ENCODE measurements around the gene MRM2.
"Not testable (repeated sequence)": the region's sequence is repeated elsewhere in the genome, so short reads cannot be mapped to it uniquely, and the experiment has no call there.

Gene MRM2

GRCh38 chr7:2274666-2275065, 32.7 kb upstream of the MRM2 start:
- no peak for DNase-seq (ENCODE audit: low spot score)
- no peak for TF ChIP-seq CTCF (IDR thresholded peaks at IDR 0.05; ENCODE audit: extremely low read depth, missing control alignments)

- no peak for TF ChIP-seq CTCF (IDR thresholded peaks at IDR 0.05; ENCODE audit: extremely low read depth, missing control alignments)
- DNase-seq (ENCODE audit: low spot score), result no peak
Measured at GRCh38 chr7:2273866-2274265, 31.9 kb upstream of the MRM2 start.

- no peak for DNase-seq (ENCODE audit: low spot score)
- TF ChIP-seq CTCF (IDR thresholded peaks at IDR 0.05; ENCODE audit: extremely low read depth, missing control alignments), result no peak
Measured at GRCh38 chr7:2272031-2272430, 30.0 kb upstream of the MRM2 start.

GRCh38 chr7:2271273-2272026, 29.4 kb upstream of the MRM2 start:
- no peak for DNase-seq (ENCODE audit: low spot score)

GRCh38 chr7:2270495-2270894, 28.5 kb upstream of the MRM2 start:
- no peak for TF ChIP-seq CTCF (IDR thresholded peaks at IDR 0.05; ENCODE audit: extremely low read depth, missing control alignments)
- no peak for DNase-seq (ENCODE audit: low spot score)

More at GRCh38 chr7:2271273-2272026, 29.4 kb upstream of the MRM2 start:
- no peak for TF ChIP-seq CTCF (IDR thresholded peaks at IDR 0.05; ENCODE audit: extremely low read depth, missing control alignments)

GRCh38 chr7:2269991-2270460, 28.0 kb upstream of the MRM2 start:
- TF ChIP-seq CTCF (IDR thresholded peaks at IDR 0.05; ENCODE audit: extremely low read depth, missing control alignments), result no peak
- no peak for DNase-seq (ENCODE audit: low spot score)

GRCh38 chr7:2269089-2269990, 27.3 kb upstream of the MRM2 start:
- DNase-seq (ENCODE audit: low spot score), result not testable (repeated sequence)

All from GM20000 (cell line).